K562 (cell line): ENCODE results near the gene DLGAP1. TPM values are rescaled to one million over a fixed set of nuclear protein-coding genes. Genes with fewer than 3 reads are reported as not detected.
A peak's percentile ranks its signal among the peaks of the same experiment; 100 is the strongest.

ENCODE experiments used
- CHAMP1 ChIP-seq: fragments of 450-650 bp; IDR thresholded peaks from 2 replicates; pipeline ENCODE4 v1.6.1; 2016; ENCODE audit warnings: mild to moderate bottlenecking
- DIDO1 ChIP-seq: fragments of 450-650 bp; IDR thresholded peaks from 2 replicates; pipeline ENCODE4 v1.6.1; 2016; ENCODE audit warnings: low read depth, missing biosample characterization, missing genetic modification characterization
- E2F4 ChIP-seq: sonication (generic); formaldehyde crosslinking; IDR thresholded peaks from 2 replicates; pipeline ENCODE4 v1.8.0; 2022; ENCODE audit warnings: mild to moderate bottlenecking, low read depth, missing genetic modification reagents
- E2F6 ChIP-seq, 2 experiments: IDR thresholded peaks; 2 replicates each; pipeline ENCODE4 v1.6.1; 2011; ENCODE audit warnings: borderline replicate concordance in 1 of 2, control low read depth in 1 of 2, low read depth in 1 of 2, low read length in 1 of 2, mild to moderate bottlenecking in 1 of 2, mixed read lengths in 1 of 2, moderate library complexity in 1 of 2; ENCODE audit not compliant: insufficient read depth in 1 of 2, insufficient read length in 1 of 2, poor library complexity in 1 of 2, severe bottlenecking in 1 of 2; ENCODE audit errors: extremely low read depth in 1 of 2
- ELF4 ChIP-seq: fragments of 450-650 bp; formaldehyde crosslinking; IDR thresholded peaks from 2 replicates; pipeline ENCODE4 v1.4.0; 2022; ENCODE audit warnings: missing genetic modification characterization
- HDAC8 ChIP-seq: fragments of 450-650 bp; IDR thresholded peaks from 2 replicates; pipeline ENCODE4 v1.6.1; 2016; ENCODE audit warnings: mild to moderate bottlenecking, missing genetic modification characterization, moderate library complexity, missing compliant biosample characterization
- HSF4 ChIP-seq: fragments of 250-450 bp; sonication (Bioruptor Pico); IDR thresholded peaks from 2 replicates; pipeline ENCODE4 v2.1.2; 2022; ENCODE audit warnings: mild to moderate bottlenecking, moderate library complexity, borderline replicate concordance
- TBL1XR1 ChIP-seq, 2 experiments: IDR thresholded peaks; 2 replicates each; pipeline ENCODE4 v1.6.1; 2012; ENCODE audit warnings: improper control_type of control experiment in 2 of 2, low read length in 2 of 2, mild to moderate bottlenecking in 1 of 2
- ZBTB40 ChIP-seq, 2 experiments: fragments of 450-650 bp in 1 of 2; sonication (generic) in 1 of 2; formaldehyde crosslinking in 1 of 2; IDR thresholded peaks; 2 replicates each; pipeline versions ENCODE4 v1.7.1 to v1.9.0; 2016 to 2022; ENCODE audit warnings: inconsistent platforms in 1 of 2, mild to moderate bottlenecking in 1 of 2, missing genetic modification reagents in 1 of 2
- polyA plus RNA-seq, 8 experiments: library from polyadenylated mRNA; depleted of rRNA in 4 of 8; stranded (reverse) in 5 of 8; unstranded in 3 of 8; fragments of >200 nt; fragmentation: Nextera tagmentation in 2 of 8; fragmentation: Illumina TruSeq in 1 of 8; extraction: Ambion mirVana in 2 of 8; extraction: Trizol in 1 of 8; gene quantifications; 2 replicates each; pipeline versions ENCODE4 v1.2.1 to v1.2.3, GENCODE V29; 2011 to 2014; ENCODE audit warnings: inconsistent platforms in 1 of 8, missing spikeins in 1 of 8
- total RNA-seq, 7 experiments: library from RNA; depleted of rRNA in 6 of 7; stranded (reverse); fragments of >200 nt in 6 of 7; fragmentation: Illumina TruSeq in 2 of 7; extraction: Trizol in 2 of 7; gene quantifications; 2 replicates each; pipeline versions ENCODE4 v1.2.1 to v1.2.3, GENCODE V29; 2011 to 2021; ENCODE audit warnings: low replicate concordance in 1 of 7

DLGAP1 gene
- total and polyA plus RNA-seq, 9 of the 15 experiments (the other 6 are each of a cell fraction or from before 2014, with no cell fraction given): 0.04 to 0.22 (median 0.08) TPM

GRCh38 chr18:3652380-3653262 lies 802.5 kb downstream of the DLGAP1 start (continued):
- peak; percentile 87 to 90 for TF ChIP-seq TBL1XR1 (IDR thresholded peaks at IDR 0.05; ENCODE audit: low read length in 2 of 2)
- TF ChIP-seq ZBTB40 (IDR thresholded peaks at IDR 0.05): no peak
- no peak for TF ChIP-seq ZBTB40 (CRISPR knock-in tag; IDR thresholded peaks at IDR 0.05)
- TF ChIP-seq E2F6 (IDR thresholded peaks at IDR 0.05; ENCODE audit: borderline replicate concordance in 1 of 2, extremely low read depth in 1 of 2, insufficient read depth in 1 of 2, insufficient read length in 1 of 2, low read depth in 1 of 2, low read length in 1 of 2, poor library complexity in 1 of 2, severe bottlenecking in 1 of 2): peak; percentile 68 to 83
- peak; percentile 89; the same call in 1 of the 2 replicates for TF ChIP-seq HSF4 (CRISPR knock-in tag)
- TF ChIP-seq E2F4 (CRISPR knock-in tag): no peak
- no peak for TF ChIP-seq CHAMP1
- TF ChIP-seq DIDO1 (tag): peak; percentile 38; the same call in 1 of the 2 replicates
- peak; percentile 74 for TF ChIP-seq ELF4 (CRISPR knock-in tag)
- TF ChIP-seq HDAC8 (tag): peak; percentile 90
